ENCODE results near the gene CHRNE.

Gene CHRNE

GRCh38 chr17:4948166-4948930, 45.5 kb upstream of the CHRNE start, which contains the start of gene PFN1:
PFN1 (minus strand) TSS chr17:4948530; CDS start chr17:4948394, 136 bp downstream.
- TF ChIP-seq CTCF (IDR thresholded peaks at IDR 0.05; ENCODE audit: insufficient read depth, low read depth, low read length, missing control alignments) = no peak
- peak; percentile 97 for DNase-seq (ENCODE audit: low read depth)
- peak within 1 kb of the TSS; percentile 81 for H3K4me3 ChIP-seq (ENCODE audit: low read depth, low read length)

GRCh38 chr17:4947411-4948165, 44.7 kb upstream of the CHRNE start:
- DNase-seq (ENCODE audit: low read depth) = peak; percentile 92
- no peak for TF ChIP-seq CTCF (IDR thresholded peaks at IDR 0.05; ENCODE audit: insufficient read depth, low read depth, low read length, missing control alignments)
- H3K4me3 ChIP-seq (ENCODE audit: low read depth, low read length) = peak overlapping the region; percentile 81

GRCh38 chr17:4947010-4947410, 44.1 kb upstream of the CHRNE start:
- H3K4me3 ChIP-seq (ENCODE audit: low read depth, low read length) = peak overlapping the region; percentile 81
- TF ChIP-seq CTCF (IDR thresholded peaks at IDR 0.05; ENCODE audit: insufficient read depth, low read depth, low read length, missing control alignments) = no peak
- no peak for DNase-seq (ENCODE audit: low read depth)

GRCh38 chr17:4946312-4946976, 43.5 kb upstream of the CHRNE start:
- DNase-seq (ENCODE audit: low read depth) = peak; percentile 58

GRCh38 chr17:4945944-4946280, 43.0 kb upstream of the CHRNE start:
- TF ChIP-seq CTCF (IDR thresholded peaks at IDR 0.05; ENCODE audit: insufficient read depth, low read depth, low read length, missing control alignments) = no peak
- DNase-seq (ENCODE audit: low read depth) = no peak
- H3K4me3 ChIP-seq (ENCODE audit: low read depth, low read length) = peak overlapping the region; percentile 81

More at GRCh38 chr17:4946312-4946976, 43.5 kb upstream of the CHRNE start:
- no peak for TF ChIP-seq CTCF (IDR thresholded peaks at IDR 0.05; ENCODE audit: insufficient read depth, low read depth, low read length, missing control alignments)
- H3K4me3 ChIP-seq (ENCODE audit: low read depth, low read length) = peak overlapping the region; percentile 81

GRCh38 chr17:4945176-4945943, 42.5 kb upstream of the CHRNE start:
- peak; percentile 91 for DNase-seq (ENCODE audit: low read depth)
- peak overlapping the region; percentile 81 for H3K4me3 ChIP-seq (ENCODE audit: low read depth, low read length)
- TF ChIP-seq CTCF (IDR thresholded peaks at IDR 0.05; ENCODE audit: insufficient read depth, low read depth, low read length, missing control alignments) = no peak

Data from GM12865 (cell line).